Stimulated activated CD4-positive, alpha-beta T cell treated with anti-CD3 and anti-CD28 coated beads, Interleukin-4, amount 100 ng/mL, for 1 hour (primary cell): Measurements from ENCODE around the gene CPNE8.

Experiments
- DNase-seq: peaks from one replicate; pipeline ENCODE4 v3.0.0-alpha.2; 2020

CPNE8 gene

GRCh38 chr12:38713294-38713693 is 192.1 kb downstream of the CPNE8 start:
- no peak for DNase-seq

- DNase-seq = no peak
Measured at GRCh38 chr12:38711054-38711453, 194.3 kb downstream of the CPNE8 start.

DNA sequence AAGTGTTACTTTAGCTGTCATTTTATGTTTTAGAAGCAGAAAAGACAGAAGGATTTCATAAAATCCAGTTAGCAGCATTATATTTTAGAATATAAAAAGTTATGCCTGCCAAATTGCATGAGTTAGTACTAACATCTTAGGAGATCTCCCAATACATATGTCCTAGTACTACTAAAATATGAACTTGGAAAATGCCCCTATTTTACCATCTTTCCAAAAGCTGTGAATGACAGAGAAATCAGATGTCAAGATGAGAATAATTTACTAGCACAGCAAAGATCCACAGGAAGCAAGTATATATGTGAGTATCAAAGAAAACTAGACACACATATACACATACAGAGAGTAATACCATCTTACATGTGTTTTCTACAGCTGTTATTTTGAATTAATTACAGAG is 196.9 kb downstream of the CPNE8 start:
- no peak for DNase-seq

DNA sequence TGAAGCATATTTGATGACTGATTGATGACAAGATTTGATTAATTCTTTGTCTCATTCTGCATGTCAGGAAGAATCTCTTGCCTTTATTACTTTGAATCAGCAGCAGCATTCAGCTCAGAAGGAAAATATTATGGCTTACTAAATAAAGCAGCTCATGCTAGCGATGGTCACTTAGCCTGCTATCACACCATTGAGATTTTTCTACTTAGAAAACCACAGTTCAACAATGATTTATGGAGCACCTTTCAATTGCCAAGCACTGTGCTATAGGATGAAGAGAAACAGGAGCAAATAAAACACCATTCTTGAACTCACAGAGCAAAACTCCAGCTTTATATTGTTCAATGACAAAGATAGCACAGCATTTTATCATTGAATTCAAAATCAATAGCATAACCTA is 197.7 kb downstream of the CPNE8 start:
- DNase-seq = no peak

- no peak for DNase-seq
Measured at GRCh38 chr12:38697289-38697688, 208.1 kb downstream of the CPNE8 start.

DNA sequence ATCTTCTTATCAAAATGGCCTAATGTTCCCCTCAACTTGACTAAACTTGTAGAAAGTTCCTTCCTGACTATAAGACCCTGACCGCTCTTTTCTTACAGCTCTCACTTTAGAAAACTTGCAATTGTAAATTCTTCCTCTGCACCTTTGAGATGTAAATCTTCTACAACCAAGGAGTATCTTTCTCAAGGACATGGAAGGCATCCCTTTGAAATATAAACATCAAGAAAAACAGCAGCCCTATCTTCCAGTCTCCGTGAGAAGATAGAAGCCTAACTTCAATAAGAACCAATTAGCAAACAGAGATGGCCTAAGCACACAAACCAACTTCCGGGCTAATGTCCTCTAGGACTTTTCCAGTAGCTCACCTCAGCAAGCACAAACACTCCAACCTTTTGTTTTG is 210.3 kb downstream of the CPNE8 start:
- DNase-seq = no peak

GRCh38 chr12:38691164-38691563 is 214.2 kb downstream of the CPNE8 start:
- DNase-seq = no peak

DNA sequence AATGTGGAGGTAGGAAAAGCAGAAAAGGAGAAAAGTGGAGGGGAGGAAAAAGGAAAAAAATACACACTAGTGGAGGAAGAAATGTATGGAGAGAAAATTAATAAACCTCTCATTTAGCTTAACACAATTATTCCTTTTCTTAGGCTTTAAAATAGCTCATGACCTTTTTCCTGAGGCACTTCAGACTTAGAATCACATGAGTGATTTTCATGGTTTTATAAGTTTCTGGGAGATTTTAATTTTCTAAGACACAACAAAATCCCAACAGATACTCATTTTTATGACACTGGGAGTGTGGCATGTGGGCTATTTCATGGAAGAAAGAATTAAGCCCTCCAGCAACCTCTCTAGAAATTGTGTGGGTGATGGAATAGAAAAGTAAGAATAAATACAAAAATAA is 214.7 kb downstream of the CPNE8 start:
- no peak for DNase-seq

- DNase-seq = no peak
Measured at GRCh38 chr12:38689704-38690103, 215.7 kb downstream of the CPNE8 start.

DNA sequence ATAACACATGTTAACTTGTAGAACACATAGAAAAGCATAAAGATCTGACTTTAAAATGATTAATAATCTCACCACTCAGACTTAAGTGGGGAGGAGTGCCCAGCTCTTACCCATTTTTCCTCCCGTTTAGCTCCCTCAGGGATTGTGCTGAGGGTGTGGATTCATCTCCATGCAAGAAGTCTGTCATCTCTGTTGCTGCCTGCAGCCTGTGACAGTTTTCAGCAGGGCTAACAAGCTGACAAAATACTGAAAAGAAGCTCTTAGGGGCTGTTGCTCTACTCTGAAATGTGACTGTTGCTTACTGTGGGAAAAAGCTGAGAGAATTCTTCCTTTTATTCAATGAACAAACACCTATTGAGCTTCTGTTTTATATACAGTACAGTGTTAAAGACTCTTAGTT is 216.2 kb downstream of the CPNE8 start:
- no peak for DNase-seq

GRCh38 chr12:38682521-38682920 is 222.9 kb downstream of the CPNE8 start:
- no peak for DNase-seq

DNA sequence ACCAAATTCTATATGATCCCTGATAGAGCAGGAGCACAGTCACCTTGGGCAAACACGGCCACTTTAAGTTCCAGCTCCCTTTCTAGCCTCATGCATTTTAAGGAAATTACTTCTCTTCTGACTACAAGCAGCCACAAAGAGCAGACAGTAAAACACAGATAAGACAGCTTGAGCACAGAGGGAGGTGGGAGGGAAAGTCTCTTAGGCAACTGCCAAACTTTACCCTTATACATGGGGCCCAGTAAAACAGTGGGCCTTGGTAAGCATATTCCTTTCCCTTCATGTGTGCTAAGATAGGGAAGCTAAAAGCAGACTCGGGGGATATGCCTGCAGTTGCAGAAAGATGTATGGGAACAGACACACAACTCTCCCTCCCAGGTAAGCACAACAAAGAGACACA is 235.9 kb downstream of the CPNE8 start:
- no peak for DNase-seq

DNA sequence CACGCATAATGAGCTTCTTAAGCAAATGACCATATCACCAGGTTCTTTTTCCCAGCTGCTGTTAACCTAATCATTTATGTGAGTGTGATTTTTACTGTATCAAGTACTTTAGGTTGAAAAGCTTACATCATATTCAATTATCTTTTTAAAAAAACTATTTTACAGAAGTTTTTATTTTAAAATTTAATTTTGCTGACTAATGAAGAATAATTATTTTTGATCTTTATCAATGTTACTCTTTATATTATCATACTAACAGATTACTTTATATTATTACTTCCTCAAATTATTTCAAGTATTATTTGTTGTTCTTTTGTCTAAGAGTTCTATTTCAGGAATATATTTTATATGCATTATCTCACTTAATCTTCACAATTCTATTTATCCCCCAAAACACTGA is 236.3 kb downstream of the CPNE8 start:
- no peak for DNase-seq

DNA sequence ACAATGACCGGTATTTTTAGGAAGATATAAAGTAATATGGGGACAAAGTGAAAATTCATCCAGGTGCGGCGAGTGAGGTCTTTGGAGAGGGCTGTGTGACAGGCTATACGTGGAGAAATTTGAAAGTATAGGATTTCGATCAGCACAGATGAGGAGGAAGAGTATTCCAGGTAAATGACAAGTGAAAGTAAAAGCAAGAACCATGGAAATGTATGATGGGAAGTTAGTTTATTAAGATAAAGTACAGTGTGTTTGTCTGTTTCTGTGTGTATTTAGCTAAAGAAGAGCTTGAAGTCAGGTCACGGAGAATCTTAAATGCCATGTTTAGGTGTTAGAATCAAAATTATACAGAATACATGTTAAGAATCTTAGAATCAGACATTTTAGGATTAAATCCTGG is 239.0 kb downstream of the CPNE8 start:
- DNase-seq = no peak

- no peak for DNase-seq
Measured at GRCh38 chr12:38664661-38665269, 240.6 kb downstream of the CPNE8 start.

GRCh38 chr12:38662829-38663228 is 242.6 kb downstream of the CPNE8 start:
- DNase-seq = no peak

- no peak for DNase-seq
Measured at GRCh38 chr12:38653650-38654049, 251.7 kb downstream of the CPNE8 start.

- no peak for DNase-seq
Measured at GRCh38 chr12:38648813-38649212, 256.6 kb downstream of the CPNE8 start.

DNA sequence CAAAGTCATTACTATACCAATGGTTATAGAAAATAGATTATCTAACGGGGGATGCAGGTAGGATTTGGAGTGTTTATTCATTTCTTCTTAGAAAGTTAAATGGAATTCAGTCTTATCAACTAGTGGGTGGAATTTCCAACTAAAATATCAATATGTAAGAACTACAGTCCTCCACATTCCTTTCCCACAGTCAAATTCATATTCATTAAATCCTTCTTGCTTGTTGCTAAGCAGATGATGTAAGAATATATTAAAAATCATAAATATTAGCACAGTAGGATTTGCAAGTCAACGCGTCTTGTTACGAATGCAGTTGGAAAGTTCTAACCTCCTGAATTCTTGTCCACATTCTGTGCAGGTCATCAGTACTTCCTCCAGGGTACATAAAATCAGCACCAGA is 259.2 kb downstream of the CPNE8 start:
- DNase-seq = no peak

- no peak for DNase-seq
Measured at GRCh38 chr12:38639625-38640024, 265.8 kb downstream of the CPNE8 start.

DNA sequence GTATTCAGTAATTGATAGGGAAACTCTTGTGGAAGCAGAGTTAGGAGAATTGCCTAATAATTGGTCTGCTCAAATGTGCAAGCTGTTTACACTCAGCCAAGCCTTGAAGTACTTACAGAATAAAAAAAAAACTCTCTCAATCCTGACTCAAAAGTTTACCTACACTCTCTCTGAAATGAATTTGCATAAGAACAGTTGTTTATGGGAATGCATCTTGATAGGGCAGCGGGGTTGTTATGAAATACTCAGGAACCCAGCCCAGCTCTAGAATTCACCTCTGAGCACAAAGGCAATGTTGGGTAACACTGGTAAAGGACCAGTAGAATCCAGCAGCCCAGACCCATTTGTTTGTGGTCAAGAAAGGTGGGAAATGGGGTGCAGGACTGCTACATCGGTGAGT is 267.0 kb downstream of the CPNE8 start:
- no peak for DNase-seq

GRCh38 chr12:38633511-38633910 is 271.9 kb downstream of the CPNE8 start:
- no peak for DNase-seq

DNA sequence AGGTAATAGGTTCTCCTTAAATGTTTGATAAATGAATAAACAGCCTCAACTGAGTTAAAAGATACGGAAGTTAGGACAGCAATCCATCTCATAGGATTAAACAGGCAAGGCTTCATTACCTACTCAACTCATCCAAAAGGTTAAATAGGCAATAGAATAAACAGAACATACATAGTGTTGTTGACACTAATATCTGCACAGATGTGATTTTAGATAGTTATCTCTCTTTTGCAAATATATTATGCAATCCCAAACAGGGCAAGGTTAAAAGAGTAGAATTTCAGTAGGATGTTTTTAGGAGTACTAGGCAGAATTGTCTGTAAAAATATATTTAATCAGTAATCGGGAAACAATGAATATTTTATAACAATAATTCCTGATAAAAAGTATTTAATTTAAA is 276.3 kb downstream of the CPNE8 start:
- DNase-seq = no peak

GRCh38 chr12:38628288-38628687 is 277.1 kb downstream of the CPNE8 start:
- no peak for DNase-seq

DNA sequence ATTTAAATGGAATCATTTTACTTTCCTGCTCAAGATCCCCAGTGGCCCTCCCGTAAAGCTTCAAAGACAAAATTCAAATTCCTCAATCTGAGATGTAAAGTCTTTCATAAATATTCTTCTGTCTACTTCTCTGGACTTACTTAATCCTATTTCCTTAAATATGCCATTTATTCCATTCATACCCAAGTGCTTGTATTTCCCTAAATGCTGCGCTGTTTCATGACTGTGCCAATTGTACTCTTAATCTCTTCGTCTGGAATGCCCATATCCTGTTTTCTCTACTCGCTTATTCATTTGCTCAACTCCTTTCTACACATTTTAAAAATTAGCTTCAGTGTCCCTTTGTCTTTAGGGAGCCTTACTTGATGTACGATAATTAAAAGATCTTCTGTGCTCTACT is 280.1 kb downstream of the CPNE8 start:
- DNase-seq = no peak

DNA sequence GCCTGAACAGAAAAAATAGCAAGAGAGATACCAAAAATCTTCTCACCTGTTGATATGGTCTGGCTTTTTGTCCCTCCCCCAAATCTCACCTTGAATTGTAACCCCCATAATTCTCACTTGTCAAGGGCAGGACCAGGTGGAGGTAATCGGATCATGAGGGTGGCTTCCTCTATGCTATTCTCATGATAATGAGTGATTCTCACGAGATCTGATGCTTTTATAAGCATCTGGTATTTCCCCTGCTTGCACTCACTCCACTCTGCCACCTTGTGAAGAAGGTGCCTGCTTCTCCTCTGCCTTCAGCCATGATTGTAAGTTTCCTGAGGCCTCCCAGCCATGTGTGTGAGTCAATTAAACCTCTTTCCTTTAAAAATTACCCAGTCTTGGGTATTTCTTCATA is 291.2 kb downstream of the CPNE8 start:
- DNase-seq = no peak
